Measurements from ENCODE around the gene UEVLD.

UEVLD gene

GRCh38 chr11:18498039-18498438, 90.5 kb downstream of the UEVLD start:
- DNase-seq (ENCODE audit: low spot score) = no peak

GRCh38 chr11:18495703-18496102, 92.8 kb downstream of the UEVLD start:
- no peak for DNase-seq (ENCODE audit: low spot score)

DNA sequence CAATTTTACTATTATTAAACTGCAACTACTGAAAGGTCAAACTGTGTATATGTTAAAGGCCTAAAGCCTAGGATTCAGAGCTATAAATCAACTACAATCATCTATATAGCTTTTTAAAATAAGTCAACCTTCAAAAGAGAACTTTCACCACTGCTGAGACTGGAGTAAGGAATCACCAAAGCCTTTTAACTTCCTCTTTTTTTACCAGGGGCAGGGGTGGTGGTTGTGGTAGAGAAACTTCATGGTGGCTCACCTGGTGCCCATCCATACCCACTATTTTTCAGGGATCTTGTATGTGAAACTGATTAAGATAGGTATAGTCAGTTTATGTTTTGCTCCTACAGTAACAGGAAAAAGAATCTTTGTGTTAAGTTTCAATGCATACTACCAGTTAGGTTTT, 93.3 kb downstream of the UEVLD start:
- DNase-seq (ENCODE audit: low spot score) = no peak

GRCh38 chr11:18493310-18493709, 95.2 kb downstream of the UEVLD start:
- no peak for DNase-seq (ENCODE audit: low spot score)

- no peak for DNase-seq (ENCODE audit: low spot score)
Measured at GRCh38 chr11:18492888-18493287, 95.6 kb downstream of the UEVLD start.

DNA sequence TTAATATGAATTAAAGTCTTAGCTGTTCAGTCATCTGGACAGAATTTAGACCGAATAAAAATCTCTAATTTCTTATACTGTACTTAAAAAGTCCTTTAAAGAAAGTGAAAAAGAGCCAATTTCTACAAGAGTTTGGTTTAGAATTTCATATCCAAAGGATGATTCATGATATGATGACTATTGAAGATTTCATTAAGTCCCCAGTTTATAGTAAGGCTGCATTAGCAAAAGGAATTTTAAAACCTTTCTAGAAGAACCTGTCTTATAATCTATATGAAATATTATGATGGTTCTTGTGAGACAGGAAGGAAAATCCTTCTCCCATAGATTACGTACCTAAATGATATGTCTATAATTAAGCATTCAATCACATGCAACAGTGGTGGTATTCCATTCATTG, 96.6 kb downstream of the UEVLD start:
- DNase-seq (ENCODE audit: low spot score) = no peak

DNA sequence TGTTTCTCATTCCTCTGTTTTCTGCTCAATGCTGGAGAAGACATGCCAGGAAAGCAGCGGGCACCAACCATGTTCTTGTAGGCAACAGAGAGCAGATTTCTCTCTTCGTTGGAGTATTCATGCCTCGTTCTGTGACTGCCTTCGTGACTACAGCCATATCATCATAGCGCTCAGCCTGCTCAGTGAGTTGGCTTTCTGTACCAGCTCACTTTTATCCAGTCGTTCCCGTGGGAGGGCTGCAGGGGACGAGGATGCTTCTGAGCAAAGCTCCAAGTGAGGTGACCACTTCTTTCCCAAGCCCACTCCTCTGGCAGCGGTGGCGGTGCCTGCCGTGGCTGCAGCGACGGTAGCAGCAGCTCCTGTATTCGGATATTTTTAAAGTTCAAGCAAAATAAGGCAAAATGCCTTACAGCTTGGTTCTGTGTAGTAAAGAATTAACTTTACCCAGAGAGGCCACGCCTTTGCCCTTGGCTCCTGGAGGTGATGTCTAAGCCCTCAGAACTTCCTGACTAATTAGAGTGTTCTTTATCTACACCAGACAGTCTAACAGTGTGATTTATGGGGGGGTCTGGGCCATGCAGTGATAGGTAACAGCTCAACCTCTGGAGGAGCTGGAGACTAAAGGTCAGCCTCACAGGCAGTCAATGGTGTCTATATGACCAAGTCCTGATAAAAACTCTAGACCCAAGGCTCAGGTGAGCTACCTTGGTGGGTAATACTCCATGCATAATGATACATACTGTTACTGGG, 97.6 kb downstream of the UEVLD start:
- DNase-seq (ENCODE audit: low spot score) = no peak

- no peak for DNase-seq (ENCODE audit: low spot score)
Measured at GRCh38 chr11:18490319-18490718, 98.2 kb downstream of the UEVLD start.

- no peak for DNase-seq (ENCODE audit: low spot score)
Measured at GRCh38 chr11:18485913-18486528, 102.5 kb downstream of the UEVLD start.

Data from hematopoietic multipotent progenitor cell treated with erythropoietin and hydrocortisone succinate and interleukin-3 and kit ligand, for 15 days (in vitro differentiated cells).